HCEC 1CT (cell line): ENCODE data around the gene VDAC1.
A peak's percentile ranks its signal among the peaks of the same experiment; 100 is the strongest.
"Not testable (repeated sequence)": the region's sequence is repeated elsewhere in the genome, so short reads cannot be mapped to it uniquely, and the experiment has no call there.

Experiments used
- DNase-seq: peaks from one replicate; pipeline ENCODE4 v3.0.0-alpha.2; 2017

The VDAC1 gene

DNA sequence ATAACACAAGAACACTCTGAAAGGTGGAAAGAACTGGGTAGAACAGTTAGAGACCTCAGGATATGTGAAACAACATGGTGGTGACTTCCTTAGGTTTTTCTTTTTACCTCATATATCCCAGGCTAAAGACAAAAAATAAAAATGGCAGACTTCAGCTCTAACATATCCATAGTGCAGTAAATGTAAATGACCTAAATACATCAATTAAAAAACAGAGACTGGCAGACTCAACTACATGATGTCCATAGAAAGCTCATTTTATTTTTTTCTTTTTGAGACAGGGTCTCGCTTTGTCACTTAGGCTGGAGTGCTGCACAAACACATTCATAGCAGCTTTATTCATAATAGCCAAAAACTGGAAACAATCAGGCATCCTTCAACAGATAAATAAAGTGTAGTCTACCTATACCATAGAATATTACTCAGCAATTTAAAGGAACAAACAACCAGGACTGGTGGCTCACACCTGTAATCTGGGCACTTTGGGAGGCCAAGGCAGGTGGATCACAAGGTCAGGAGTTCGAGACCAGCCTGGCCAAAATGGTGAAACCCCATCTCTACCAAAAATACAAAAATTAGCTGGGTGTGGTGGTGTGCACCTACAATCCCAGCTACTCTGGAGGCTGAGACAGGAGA, 41.2 kb downstream of the VDAC1 start:
- DNase-seq = no peak

- DNase-seq = peak; percentile 70
These were observed 41.8 kb downstream of the VDAC1 start for GRCh38 chr5:133962801-133963476.

DNA sequence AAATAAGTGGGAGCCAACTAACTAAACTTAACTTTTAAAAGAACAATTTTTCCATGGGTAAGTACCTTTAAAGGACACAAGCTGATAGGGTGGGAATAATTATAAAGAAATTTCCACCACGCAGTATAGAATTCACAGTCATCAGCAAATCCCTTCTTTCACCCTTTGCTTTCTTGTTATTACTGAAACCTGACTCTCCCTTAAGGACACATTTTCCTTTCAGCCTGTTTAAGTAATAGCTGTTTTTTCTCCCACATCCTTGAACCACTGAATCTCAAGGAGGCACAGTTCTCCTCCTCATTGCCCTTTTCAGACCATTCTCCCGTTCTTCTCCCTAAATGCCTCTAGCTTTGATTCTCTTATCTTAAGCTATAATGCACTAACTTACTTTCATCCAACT, 42.6 kb downstream of the VDAC1 start:
- no peak for DNase-seq

DNA sequence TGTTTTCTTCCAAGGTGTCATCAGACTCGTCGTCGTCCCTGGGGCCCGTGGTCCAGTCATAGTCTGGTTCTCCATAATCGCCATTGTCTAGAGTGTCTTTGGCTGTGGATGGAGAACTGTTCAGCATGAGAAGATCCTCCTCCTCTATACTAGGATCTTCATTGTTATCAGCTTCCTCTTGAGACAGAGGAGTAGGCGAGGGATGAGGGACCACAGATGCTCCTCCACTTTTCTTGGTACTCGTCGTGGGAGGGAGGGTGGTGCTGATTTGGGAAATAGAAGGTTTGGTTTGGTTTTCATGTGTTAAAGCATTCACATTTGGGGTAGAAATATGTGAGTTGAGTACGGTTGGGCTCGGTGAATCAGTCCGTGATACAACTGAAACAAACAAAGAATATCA, 45.1 kb downstream of the VDAC1 start:
- no peak for DNase-seq

GRCh38 chr5:133957591-133957990, 47.2 kb downstream of the VDAC1 start:
- no peak for DNase-seq

DNA sequence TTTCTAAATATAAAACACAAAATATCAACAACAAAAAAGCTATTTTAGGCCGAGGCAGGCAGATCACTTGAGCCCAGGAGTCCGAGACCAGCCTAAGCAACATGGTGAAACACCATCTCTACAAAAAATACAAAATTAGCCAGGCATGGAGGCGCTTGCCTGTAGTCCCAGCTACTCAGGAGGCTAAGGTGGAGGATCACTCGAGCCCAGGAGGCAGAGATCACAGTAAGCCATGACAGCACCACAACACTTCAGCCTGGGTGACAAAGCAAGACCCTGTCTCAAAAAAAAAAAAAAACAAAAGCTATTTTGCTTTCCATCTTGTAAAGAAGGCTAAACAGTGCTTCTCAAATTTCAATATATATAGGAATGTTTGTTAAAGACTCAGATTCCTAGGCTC, 47.7 kb downstream of the VDAC1 start:
- no peak for DNase-seq

DNA sequence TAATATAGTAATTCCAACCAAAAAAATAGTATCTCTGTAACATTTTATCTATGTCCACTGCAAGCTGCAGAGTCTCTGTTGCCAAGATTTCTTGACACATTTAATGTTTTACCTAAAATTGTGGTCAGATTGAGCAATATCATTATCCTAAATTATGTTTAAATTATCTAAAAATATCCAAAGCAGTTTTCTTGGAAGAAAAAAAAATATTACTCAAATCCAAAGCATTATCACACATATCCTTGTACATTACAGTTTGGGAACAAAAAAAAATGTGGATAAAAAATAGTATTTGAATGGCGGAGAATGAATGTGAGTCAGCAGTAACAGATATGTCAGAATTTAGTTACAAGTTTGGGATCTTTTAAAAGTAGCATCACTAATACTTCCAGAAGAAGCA, 48.6 kb downstream of the VDAC1 start:
- not testable (repeated sequence) for DNase-seq

DNA sequence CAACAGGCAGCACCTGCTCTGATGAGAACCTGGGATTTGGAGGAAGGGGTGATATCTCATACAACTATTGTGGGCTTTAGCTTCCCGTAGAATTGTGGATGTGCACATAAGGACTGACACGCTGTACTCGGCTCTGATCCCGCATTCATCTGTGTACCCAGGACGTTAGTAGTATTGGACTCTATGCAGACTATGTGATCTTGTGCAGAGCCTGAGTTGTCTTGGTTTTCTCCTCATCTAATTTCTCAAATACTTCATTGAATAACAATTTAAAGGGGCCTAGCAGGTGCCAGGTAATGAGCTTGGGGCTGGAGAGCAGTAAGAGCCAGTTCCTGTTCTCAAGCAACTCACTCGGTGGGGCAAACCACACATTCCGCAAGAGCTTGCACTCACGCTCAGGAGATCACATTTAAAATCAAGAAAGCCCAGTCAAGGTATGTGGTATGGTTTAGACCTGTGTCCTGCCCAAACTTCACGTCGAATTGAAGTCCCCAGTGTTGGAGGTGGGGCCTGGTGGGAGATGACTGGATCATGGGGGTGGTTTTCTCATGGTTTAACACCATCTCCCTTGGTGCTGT, 51.1 kb downstream of the VDAC1 start:
- DNase-seq = no peak

DNA sequence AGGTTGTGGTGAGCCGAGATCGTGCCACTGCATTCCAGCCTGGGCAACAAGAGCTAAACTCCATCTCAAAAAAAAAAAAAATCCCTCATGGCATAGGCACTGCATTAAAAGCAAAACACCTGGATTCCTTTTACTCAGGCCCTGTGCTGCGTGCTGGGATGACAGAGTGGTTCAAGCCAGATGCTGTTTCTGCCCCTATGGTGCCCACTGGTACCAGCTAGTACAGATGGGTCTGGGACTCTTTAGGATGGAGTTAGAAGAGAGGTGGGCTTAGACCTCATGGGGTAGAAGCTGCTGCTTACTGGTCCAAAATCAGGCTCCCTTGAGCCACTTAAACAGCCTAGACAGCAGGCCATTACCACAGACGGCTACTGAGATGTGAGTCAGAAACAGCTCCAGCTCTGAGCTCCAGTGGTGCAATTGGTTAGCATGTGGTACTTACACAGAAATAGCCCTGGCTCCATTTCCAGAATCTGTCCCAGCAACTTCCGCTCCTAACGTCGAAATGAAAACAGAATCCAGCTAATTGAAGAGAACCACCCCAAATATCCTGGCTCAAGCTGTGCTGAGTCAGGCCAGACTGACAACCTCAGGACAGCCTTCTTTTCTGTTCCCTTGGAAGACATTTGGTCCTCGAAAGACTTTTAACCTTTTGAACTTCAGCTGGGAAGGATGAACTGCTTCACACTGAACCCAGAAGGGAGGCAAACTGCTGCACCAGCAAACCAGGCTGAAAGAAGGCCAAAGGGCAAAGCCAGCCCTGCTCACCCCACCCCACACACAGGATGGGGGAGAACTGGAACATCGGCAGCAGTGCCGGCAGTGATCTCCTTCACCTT, 51.8 kb downstream of the VDAC1 start:
- DNase-seq = peak; percentile 98

- no peak for DNase-seq
These were observed 53.8 kb downstream of the VDAC1 start for GRCh38 chr5:133950821-133951612.

- no peak for DNase-seq
These were observed 56.1 kb downstream of the VDAC1 start for GRCh38 chr5:133948721-133949120.

GRCh38 chr5:133947431-133947841, 57.3 kb downstream of the VDAC1 start:
- DNase-seq = peak; percentile 42

GRCh38 chr5:133945568-133945967, 59.2 kb downstream of the VDAC1 start:
- DNase-seq = no peak

GRCh38 chr5:133944263-133945185, 60.3 kb downstream of the VDAC1 start:
- DNase-seq = peak; percentile 41

DNA sequence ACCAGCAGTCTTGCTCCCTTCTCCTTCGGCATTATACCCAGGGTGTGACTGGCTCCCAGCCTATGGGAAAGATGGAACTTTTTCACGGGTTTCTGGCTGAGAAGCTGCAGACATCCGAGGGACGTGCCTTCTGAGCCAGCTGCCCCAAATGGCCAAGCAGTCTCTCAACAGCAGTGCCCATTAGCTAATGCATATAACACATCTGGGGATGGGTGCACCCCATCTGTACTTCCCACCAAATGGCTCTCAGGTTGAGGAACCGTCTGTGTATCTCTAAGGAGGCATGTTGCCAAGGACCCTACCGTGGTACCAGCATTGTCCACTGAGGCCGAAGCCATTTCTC, 61.3 kb downstream of the VDAC1 start:
- no peak for DNase-seq

DNA sequence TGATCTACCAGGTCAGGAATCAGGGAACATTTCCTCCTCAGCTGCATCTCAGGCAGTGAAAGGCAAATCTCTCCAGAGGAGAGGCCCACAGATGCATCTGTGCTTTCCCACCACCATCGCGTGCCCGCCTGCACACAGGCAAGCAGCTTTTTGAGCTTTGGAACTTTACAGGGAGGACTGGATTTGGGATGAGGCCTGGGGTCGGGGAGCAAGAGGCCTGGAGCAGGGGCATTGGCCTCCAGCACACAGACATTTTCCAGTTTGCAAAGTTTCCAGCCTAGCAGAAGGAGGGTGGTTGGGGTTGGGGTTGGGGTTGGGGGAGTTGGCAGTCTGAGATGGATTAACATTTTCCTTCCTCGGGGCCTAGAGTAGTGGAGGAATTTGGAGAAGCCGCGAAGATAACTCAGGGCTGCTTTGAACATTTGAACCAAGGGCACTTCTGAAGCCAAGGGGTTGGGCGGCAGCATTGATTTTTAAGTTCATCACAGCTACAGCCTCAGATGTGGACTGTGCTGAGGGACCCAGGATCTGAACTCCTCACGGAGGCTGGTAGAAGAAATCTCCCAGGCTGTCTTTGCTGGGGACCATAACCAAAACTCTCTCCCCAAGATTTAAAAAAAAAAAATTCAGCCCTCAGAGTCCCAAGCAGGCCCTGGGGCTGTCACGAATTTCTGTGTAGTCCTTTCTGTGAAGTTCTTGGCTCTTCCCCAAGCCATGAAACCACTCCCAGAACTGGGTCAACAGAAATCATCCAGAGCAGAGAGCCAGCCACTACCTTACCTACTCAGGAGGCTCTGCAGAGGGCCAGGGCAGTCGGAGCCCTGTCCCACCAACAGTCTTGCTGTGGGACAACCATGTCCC, 61.9 kb downstream of the VDAC1 start:
- no peak for DNase-seq

DNA sequence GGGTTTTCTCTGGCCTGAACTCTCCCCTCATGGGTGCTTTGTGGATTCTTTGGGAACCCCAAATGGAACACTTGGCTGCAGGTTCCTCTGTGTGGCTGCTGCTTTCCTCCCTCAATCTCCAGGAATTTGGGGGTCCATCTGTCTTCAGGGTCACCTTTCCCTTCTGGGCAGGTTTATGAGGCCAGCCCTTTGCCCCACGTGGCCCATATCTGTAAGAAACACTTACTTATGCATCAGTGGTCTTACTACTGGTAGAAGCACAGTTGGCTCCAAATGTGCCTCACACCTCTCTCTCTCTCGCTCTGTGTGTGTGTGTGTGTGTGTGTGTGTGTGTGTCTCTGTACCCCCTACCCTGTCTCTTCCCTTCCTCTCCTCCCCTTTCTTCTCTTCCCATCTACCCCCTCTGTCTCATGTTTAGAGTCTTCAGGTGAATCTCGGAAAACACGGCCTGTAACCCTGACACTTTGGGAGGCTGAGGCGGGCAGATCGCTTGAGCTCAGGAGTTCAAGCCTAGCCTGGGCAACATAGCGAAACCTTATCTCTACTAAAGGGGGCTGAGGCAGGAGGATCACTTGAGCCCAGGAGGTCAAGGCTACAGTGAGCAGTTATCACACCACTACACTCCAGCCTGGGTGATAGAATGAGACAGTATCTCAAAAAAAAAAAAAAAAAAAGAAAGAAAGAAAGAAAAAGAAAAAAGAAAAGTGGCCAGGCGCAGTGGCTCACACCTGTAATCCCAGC, 63.1 kb downstream of the VDAC1 start:
- DNase-seq = no peak

GRCh38 chr5:133939668-133940067, 65.1 kb downstream of the VDAC1 start:
- no peak for DNase-seq

DNA sequence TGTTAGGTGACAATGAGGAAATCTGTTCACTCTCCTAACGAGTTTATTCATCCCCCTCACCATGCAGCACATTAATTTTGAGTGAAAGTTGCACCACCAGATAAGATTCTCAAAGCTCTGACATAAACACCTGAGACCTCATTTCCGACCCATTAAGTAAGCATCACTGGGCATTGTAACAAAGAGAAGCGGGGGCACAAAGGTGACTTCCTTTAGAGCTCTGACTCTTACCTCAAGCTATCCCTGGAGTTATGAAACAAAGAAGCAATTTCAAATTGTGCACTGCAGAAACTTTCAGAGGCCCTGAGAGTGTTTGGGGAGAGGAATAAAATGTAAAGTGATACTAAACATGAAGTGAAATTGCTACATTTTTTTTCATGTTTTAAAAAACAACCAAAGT, 65.8 kb downstream of the VDAC1 start:
- no peak for DNase-seq
